Posterior cingulate gyrus (tissue), 11 donors: ENCODE data around the gene ZFAND2A.
"Not testable (repeated sequence)": the region's sequence is repeated elsewhere in the genome, so short reads cannot be mapped to it uniquely, and the experiment has no call there.

ENCODE experiments used
- DNase-seq, 10 donors: peaks; one replicate each; pipeline versions ENCODE4 v3.0.0 to v3.0.0-alpha.2; 2020 to 2021; ENCODE audit warnings: mixed read lengths in 3 of 10
- intact Hi-C: fragments of 100-400 bp; cut with DNase I; formaldehyde crosslinking; loops from one replicate; pipeline ENCODE4 v1.15.1; 2023

The ZFAND2A gene

DNA sequence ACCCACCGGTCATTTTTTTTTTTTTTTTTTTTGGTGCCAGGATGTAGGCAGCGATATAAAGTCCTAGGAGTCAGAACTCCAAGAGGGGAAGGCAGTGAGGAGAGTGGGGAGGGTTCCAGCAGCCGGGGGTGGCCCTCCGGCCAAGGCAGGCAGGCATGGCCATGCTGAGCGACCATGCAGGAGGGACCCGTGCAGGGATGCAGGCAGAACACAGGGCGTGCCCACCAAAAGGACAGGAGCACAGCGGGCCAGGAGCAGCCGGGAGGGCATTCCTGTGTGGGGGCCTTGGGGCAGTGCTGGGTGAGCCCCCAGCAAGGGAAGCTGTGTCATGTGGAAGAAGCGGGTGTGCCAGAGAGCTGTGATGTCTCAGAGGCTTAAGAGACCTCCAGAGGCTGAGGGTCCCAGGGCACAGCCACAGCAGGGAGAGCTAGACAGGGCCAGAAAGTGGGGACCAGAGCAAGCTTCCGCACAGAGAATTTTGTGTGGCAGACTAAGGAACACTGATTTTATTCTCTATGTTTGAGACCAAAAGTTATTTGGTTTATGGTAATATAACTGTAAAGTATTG lies 5.7 kb downstream of the ZFAND2A start:
- intact Hi-C loops = no loop called here
- DNase-seq = peak in 4 of 10 donors; percentile 10 to 83 (median 58)

DNA sequence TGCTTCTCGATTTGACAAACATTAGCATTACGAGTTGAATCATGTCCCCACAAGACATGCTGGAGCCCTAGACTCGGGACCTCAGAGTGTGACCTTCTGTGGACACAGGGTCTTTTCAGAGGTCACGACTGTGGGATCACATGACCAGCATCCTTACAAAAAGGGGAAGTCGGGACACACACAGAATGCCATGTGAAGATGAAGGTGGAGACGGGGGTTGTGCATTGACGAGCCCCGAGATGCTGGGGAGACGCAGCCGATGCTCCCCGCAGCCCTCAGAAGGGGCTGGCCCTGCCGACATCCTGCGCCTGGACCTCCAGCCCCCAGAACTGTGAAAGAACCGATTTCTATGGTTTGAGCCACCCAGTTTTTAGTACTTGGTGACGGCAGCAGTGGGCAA lies 7.5 kb downstream of the ZFAND2A start:
- peak in 2 of 10 donors; percentile 33 to 41 for DNase-seq

DNA sequence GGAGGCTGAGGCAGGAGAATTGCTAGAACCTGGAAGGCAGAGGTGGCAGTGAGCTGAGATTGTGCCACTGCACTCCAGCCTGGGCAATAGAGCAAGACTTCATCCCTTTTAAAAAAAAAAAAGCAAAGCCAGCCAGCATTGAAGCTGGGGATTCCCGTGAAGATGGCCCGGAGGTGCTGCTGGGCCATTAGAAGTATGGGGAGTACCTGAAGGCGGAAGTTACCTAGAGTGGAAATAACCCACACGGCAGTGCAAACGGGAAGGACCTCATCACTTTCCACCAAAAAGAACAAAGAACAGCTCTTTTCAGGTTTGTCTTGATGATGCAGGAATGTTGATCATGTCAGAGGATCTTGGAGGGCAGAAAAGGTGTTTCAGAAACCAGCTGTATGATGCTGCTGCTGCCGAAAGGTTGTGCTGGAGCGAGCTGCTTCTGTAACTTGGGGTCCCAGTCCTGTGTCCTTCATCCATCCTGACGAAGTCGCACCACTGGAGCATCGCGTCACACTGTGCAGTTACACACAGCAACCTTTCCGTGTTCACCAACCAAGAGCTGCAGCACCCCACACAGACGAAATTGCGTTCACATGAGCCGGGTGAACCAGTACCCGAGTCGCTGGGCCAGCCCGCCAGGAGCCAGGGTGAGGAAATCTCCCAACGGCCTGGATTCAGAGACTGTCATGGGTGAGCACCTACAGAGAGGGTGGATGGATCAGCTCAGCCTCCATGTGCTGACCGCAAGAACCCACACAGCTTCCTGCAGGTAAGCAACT lies 8.2 kb downstream of the ZFAND2A start:
- intact Hi-C loops = no loop called here
- DNase-seq = peak in 3 of 10 donors; percentile 9 to 70 (median 63)

More for the DNA sequence above, 7.5 kb downstream of the ZFAND2A start:
- intact Hi-C loops = no loop called here

DNA sequence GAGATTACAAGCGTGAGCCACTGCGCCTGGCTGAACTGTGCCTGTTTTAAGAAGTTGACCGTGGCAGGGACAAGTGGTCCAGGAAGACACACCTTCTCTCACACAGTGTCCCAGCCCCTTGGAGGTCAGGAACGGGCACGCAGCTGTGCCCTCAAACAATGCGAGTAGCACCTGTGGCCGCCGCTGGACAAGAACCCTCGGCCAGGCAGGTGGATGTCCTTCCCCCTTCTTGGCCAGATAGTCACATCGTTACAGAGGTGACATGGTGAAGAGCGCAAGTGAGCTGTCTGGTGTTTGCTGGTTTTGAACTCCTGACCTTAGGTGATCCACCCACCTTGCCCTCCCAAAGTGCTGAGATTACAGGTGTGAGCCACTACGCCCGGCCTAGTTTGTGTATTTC lies 8.8 kb downstream of the ZFAND2A start:
- intact Hi-C loops = no loop called here

DNA sequence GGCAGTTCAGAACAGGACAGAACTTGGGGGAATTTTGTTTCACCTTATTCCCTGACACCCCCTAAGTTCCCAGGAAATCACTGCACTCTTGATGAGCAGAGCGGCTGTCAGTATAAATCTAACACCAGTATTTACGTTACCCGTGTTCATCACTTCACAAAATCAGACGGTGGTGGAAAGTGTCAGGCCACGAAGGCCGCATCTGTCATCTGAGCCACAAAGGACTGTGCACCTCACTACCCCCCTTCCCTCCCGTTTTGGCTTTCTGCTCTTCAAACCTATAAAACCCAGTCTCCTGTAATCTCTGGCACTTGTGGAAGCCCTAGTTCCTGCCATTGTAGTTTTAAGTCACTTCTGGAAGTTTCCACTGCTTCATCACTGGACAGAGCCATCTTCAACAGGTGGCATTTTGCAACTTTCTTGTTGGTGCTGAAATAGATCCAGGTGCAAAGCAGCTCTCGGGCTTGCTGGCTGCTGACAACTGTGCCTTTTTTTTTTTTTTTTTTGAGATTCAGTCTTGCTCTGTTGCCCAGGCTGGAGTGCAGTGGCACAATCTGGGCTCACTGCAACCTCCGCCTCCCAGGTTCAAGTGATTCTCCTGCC lies 9.5 kb downstream of the ZFAND2A start:
- intact Hi-C loops = no loop called here
- DNase-seq = peak in 2 of 10 donors; percentile 7 to 8

More for the DNA sequence above, 8.8 kb downstream of the ZFAND2A start:
- peak in 3 of 10 donors; percentile 19 to 70 (median 48) for DNase-seq

DNA sequence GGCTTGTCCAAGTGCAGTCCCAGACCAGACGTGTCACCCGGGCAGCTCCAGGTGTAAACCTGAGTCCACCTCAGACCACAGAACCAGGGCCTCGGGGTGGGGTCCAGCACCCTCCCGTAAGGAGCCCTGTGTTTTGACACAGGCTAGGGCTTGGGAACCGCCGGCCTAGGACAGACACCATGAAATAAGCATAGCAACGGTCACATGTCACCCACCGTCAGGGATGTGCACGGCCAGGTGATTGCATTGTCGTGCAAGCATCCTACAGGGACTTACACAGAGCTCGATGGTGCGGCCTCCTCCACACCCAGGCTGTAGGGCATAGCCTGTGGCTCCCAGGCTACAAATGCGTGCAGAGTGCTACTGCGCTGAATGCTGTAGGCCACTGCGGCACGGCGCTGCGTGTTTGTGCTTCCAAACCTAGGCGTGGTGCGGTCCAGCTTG lies 10.6 kb downstream of the ZFAND2A start:
- DNase-seq = peak in 3 of 10 donors; percentile 18 to 69 (median 63)
- intact Hi-C loops = no loop called here

DNA sequence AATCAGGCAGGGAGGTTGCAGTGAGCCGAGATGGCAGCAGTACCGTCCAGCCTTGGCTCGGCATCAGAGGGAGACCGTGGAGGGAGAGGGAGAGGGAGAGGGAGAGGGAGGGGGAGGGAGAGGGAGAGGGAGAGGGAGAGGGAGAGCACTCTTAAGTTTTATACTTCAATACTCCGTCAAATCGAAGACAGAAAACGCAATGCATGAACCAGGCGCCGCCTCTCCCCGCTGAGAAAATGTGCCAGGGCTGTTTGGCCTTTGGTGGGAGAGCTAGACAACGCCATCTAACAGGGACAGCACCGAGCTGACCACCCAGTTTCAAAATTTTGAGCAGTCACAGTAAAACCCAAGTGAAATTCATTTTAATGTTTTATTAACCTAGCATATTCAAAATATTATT lies 12.1 kb downstream of the ZFAND2A start:
- intact Hi-C loops = not testable (repeated sequence)
- peak in 1 of 10 donors; percentile 64 for DNase-seq

DNA sequence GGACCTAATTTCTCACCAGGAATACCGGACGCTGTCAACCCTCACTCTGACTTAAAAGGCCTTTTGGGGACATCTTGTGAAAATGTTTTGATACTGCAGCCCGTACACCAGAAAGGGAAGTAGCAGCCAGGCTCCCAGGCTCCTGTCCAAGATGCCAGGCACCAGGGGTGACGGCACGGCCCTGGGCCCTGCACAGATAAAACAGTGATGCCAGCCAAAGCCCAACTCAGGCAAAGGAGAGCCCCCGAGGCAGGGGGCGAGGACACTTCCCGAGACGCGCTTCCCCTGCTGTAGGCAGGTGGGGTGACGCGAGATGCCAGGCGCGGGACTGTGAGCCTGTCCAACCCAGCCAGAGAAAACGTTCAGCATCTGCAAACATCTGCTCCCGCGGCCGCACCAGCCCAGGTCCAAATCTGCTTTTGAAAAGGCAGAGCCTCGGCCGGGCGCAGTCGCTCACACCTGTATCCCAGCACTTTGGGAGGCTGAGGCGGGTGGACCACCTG lies 15.7 kb downstream of the ZFAND2A start:
- intact Hi-C loops = loop anchor here (5.0 kb wide), 1 partner anchor 152 kb away; no protein-coding TSS in a partner anchor
- peak in 7 of 10 donors; percentile 17 to 86 (median 48) for DNase-seq

DNA sequence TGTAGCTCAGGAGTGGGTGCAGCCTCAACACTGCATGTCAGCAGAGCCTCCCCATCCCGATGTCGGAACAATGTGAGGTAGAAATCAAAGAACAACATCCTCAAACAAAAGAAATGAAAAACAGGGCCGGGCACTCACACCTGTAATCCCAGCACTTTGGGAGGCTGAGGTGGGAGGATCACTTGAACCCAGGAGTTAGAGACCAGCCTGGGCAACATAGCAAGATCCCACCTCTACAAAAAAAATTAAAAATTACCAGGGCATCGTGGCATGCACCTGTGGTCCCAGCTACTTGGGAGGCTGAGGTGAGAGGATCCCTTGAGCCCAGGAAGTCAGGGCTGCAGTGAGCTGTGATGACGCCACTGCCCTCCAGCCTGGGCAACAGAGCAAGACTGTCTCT lies 17.0 kb downstream of the ZFAND2A start:
- intact Hi-C loops = loop anchor here (5.0 kb wide), 1 partner anchor 151 kb away; no protein-coding TSS in a partner anchor
- peak in 1 of 10 donors; percentile 20 for DNase-seq

DNA sequence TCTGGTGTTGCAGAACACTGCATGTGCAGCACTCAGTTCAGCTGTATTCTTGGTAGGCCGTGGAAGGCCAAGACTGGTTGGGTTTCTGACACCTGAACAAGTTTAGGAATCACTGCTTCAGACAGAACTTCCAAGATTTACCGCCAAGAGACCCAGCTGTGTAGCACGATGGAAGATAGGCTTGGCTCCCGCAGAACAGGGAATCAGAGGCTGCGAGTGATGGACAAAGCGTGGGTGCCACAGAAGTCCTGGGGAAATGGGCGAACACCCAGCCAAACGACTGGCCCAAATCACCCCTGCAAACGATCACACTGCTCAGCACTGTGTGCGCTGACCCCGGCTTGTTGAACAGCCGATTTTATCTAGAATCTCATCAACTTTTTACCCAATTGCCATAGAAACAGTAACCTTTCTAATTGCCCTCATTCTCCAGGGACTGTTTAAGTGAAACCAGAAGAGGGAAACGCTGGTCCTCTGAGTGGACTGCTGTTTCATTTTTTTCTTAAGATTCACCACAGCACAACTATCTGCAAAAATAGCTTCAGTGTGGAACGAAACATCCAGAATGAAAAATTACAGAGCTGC lies 17.9 kb downstream of the ZFAND2A start:
- intact Hi-C loops = loop anchor here (5.0 kb wide), 1 partner anchor 150 kb away; no protein-coding TSS in a partner anchor
- peak in 1 of 10 donors; percentile 52 for DNase-seq

DNA sequence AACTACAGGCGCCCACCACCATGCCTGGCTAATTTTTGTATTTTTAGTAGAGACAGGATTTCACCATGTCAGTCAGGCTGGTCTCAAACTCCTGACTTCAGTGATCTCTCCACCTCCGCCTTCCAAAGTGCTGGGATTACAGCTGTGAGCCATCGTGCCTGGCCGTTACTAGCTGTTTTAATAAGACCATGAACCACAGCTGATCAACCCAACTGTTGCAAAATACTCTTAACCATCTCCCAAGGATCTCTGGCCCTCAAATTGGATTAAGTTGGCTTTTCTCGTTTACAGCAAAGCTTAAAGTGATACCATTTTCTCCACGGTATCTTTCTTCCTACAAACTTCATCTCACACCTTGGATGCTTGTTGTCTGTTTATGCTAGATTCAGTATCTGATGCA lies 18.3 kb downstream of the ZFAND2A start:
- intact Hi-C loops = loop anchor here (5.0 kb wide), 1 partner anchor 149 kb away; no protein-coding TSS in a partner anchor
- DNase-seq = peak in 1 of 10 donors; percentile 15

DNA sequence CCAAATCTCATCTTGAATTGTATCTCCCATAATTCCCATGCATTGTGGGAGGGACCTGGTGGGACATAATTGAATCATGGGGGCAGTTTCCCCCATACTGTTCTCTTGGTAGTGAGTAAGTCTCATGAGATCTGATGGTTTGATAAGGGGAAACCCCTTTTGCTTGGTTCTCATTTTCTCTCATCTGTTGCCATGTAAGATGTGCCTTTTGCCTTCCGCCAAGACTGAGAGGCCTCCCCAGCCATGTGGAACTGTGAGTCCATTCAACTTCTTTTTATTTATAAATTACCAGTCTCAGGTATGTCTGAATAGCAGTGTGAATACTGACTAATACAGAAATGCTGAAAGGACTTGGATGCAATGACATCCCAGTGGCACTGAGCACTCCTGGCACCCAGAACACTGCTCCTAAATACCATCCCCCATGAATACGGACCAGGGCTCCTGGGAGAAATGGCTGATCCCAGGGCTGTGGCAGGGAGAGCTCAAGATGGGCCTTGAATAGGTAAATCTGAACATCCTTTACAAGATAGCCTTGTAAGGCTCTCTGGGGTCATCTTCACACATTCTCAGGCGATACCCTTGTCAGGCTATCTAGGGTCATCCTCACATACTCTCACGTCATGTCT lies 19.4 kb downstream of the ZFAND2A start:
- intact Hi-C loops = loop anchor here (5.0 kb wide), 1 partner anchor 148 kb away; no protein-coding TSS in a partner anchor

DNA sequence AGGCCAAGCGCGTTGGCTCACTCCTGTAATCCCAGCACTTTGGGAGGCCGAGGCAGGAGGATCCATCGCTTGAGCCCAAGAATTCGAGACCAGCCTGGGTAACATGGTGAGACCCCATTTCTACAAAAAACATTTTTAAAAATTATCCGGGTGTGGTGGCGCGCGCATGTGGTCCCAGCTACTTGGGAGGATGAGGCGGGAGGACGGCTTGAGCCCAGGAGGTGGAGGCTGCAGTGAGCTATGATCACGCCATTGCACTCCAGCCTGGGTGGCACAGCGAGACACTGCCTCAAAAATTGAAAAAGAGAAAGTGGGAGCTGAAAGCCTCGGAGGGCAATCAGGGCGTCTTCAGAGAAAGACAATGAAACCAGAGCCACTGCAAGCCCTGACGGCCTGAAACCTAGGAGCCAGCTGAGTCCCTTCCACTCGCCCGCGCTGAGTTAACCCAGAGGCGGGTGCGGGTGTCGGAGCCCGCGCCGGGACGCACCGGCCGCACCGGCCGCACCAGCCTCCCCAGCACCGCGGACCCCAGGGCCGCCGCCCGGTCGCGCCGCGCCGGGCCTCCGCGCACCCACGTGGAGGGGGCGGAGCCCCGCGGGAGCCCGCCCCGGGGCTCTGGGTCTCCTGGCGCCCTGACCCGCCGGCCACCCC lies 22.4 kb downstream of the ZFAND2A start:
- intact Hi-C loops = no loop called here
- peak in 2 of 10 donors; percentile 7 to 54 for DNase-seq

More for the DNA sequence above, 19.4 kb downstream of the ZFAND2A start:
- DNase-seq = peak in 1 of 10 donors; percentile 6

DNA sequence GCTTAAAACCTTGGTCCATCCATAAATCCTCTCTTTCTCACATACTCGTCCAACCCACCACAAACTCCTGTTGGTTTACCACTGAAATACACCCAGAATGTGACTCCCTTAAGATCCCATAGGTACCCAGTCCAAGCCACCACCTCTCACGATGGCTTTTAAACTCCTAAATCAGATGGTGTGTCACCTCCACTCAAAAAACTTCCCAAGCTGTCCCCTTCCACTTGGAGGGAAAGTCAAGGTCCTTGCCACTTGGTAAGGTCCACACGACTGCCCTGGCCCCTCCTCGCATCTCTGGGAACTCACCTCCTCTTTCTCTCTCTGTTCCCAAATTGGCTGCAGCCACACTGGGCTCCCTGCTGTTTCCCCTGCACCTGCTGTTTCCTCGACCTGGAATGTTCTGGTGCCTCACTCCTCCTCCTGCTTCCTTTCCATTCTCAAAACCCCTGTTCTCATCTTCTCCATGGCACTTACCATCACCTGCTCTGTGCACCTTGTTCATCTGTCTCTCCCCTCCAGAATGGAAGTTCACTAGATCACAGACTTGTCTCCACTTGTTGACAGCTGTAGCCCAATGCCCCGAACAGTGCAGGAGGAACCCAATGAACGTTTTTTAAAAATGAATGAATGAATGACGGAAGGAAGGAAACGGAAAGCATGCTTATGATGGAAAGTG lies 23.0 kb downstream of the ZFAND2A start:
- intact Hi-C loops = no loop called here
- peak in 1 of 10 donors; percentile 53 for DNase-seq

DNA sequence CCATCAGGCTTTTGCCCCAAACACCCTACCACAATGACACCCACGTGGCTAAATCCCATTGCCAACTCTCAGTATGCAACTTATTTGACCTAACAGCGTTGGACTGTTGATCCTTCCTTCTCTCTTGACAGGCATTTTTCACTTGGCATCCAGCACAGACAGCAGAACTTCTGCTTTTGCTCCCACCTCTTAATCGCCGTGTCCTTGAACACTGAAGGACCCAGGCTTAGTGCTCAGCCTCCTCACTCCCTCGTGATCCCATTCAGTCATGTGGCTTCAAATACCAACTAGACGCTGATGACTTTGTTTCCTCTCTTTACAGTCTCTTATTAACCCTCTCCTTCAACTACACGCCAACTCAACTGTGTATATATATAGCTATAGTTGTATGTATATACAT lies 25.0 kb downstream of the ZFAND2A start:
- DNase-seq = no peak
- intact Hi-C loops = no loop called here

DNA sequence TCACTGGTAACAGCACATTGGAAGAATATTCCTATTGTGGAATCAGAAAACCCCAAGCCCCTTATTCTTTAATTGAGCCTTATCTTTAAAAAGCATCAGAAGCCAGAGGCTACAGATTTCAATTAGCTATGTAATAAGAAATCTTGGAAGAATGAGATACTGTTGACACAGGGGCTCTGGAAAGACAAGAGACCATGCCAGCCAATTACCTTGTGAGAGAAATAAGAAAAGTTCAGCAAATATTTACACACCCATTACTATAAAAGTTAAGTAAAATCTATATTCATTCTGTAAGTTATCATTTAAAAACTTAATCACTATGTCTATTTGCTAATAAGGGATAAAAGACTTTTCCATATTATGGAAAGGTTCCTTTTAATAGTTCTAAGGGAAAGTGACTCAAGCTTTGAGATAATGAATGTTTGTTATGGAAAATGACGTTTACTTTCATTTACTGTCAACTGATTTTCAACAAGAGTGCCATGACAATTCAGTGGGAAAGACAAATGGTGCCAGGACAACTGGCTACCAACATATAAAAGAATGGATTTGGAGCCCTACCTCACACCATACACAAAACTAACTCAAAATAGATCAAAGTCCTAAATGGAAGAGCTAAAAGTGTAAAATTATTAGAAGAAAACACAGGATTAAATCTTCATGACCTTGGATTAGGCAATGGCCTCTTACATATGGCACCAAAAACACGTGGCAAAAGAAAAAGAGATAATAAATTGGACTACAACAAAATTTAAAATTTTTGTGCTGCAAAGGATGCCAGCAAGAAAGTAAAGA lies 28.3 kb downstream of the ZFAND2A start:
- intact Hi-C loops = no loop called here
- no peak for DNase-seq

DNA sequence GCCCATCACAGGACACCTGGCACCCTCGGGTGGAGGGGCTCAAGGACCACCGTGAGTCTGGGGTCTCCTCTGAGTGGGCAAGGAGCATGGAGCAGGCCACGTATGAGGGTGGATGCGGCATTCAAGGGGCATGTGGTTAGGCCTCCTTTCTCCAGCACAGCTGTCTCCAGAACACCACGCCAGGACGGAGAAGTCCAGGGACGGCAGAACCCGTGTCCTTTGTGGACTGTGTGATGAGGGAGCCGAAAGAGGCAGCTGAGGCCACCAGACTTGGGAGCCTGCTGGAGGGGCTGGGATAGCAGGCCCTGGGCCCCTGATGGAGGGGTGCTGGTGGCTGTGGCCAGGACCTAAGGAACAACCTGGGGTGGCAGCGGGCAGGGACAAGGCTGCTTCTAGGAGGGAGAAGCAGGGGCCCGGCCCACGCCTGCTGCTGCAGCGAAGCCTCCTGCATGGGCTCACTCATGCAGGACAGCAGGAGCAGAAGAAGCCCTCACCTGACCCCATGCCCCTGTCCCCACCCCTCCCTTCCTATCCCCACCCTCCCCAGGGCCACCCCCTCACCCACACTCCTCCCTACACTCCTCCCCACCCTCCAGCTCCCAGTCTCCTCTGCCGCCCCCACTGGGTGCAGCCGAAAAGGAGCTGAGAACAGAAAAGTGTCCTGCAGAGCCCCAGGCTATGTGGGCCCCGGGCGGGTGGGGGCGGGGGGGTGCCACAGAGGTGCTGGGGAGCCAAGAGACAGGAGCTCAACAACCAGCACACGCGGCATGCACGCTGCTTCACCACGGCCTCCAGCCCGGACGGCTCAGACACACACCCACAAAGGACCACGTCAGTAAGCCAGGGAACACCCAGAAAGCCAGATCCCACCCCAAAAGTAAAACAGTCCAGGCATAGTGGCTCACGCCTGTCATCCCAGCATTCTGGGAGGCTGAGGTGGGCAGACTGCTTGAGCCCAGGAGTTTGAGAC lies 29.7 kb downstream of the ZFAND2A start:
- DNase-seq = peak in 4 of 10 donors; percentile 10 to 78 (median 46)
- intact Hi-C loops = no loop called here
